ENCODE results near the gene PSD.

DNA sequence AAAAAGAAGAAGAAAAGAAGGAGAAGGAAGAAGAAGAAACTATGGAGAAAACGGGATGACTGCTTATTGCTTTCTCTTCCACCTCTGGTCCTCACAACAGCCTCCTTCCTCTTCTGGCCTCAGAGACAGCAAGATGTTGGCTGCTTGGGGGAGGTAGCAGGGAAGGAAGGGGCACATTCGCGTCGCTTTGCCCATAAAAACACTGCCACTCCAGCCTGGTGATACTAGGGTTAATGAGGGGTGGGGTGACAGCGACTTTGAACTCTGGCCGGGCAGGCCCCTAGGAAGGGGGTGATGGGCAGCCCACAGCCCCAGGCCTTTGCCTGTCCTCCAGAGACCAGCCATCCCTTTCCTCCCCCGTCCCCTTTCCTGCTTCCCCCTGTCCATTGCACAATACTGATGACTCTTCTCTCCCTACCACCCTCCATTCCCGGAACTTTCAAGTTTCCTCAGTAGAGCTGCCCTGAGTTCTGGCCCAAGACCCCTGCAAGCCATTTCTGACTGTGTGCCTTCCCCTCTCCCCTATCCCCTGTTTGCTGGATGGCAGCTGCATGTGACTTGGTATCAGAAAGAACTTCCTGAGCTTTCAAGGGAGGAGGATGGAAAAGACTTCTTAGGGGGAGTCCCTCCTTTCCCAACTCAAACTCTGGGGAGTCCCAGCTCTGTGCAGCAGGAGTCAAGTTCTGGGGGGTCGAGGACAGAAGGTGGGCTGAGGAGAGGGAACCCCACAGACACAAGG is 16.0 kb upstream of the PSD start:
- TF ChIP-seq, protein P1, sequence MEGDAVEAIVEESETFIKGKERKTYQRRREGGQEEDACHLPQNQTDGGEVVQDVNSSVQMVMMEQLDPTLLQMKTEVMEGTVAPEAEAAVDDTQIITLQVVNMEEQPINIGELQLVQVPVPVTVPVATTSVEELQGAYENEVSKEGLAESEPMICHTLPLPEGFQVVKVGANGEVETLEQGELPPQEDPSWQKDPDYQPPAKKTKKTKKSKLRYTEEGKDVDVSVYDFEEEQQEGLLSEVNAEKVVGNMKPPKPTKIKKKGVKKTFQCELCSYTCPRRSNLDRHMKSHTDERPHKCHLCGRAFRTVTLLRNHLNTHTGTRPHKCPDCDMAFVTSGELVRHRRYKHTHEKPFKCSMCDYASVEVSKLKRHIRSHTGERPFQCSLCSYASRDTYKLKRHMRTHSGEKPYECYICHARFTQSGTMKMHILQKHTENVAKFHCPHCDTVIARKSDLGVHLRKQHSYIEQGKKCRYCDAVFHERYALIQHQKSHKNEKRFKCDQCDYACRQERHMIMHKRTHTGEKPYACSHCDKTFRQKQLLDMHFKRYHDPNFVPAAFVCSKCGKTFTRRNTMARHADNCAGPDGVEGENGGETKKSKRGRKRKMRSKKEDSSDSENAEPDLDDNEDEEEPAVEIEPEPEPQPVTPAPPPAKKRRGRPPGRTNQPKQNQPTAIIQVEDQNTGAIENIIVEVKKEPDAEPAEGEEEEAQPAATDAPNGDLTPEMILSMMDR (IDR thresholded peaks at IDR 0.05): no peak
- TF ChIP-seq POLR2A (IDR thresholded peaks at IDR 0.05): no peak
